Mesenchymal stem cell (in vitro differentiated cells and primary cell): Measurements from ENCODE around the gene ATE1.

Source experiments
- DNase-seq: peaks from one replicate; pipeline ENCODE4 v3.0.0-alpha.2; 2013
- H2AFZ ChIP-seq: one replicate; pipeline ENCODE4 v1.6.1; 2013; ENCODE audit warnings: low read depth, mild to moderate bottlenecking, control low read depth, inconsistent platforms, low read length, moderate library complexity
- H2AK5ac ChIP-seq: 2 replicates; pipeline ENCODE4 v1.6.1; 2013; ENCODE audit warnings: low read length, moderate library complexity, mild to moderate bottlenecking, inconsistent platforms; ENCODE audit not compliant: severe bottlenecking
- H2BK120ac ChIP-seq: one replicate; pipeline ENCODE4 v1.6.1; 2013; ENCODE audit warnings: low read depth, mild to moderate bottlenecking, inconsistent platforms, low read length, moderate library complexity
- H2BK12ac ChIP-seq, 2 experiments: one replicate each; pipeline ENCODE4 v1.6.1; 2013; ENCODE audit warnings: inconsistent platforms in 2 of 2, low read length in 2 of 2, mild to moderate bottlenecking in 2 of 2, moderate library complexity in 2 of 2, control low read depth in 1 of 2
- H2BK15ac ChIP-seq: one replicate; pipeline ENCODE4 v1.6.1; 2013; ENCODE audit warnings: mild to moderate bottlenecking, low read depth, inconsistent platforms; ENCODE audit not compliant: poor library complexity, severe bottlenecking
- H2BK5ac ChIP-seq: 2 replicates; pipeline ENCODE4 v1.6.1; 2013; ENCODE audit warnings: low read depth, mild to moderate bottlenecking, low read length, control low read depth, inconsistent platforms; ENCODE audit not compliant: poor library complexity, severe bottlenecking
- H3K14ac ChIP-seq, 2 experiments: one replicate each; pipeline ENCODE4 v1.6.1; 2013; ENCODE audit warnings: inconsistent platforms in 2 of 2, low read length in 2 of 2, control low read depth in 1 of 2, mild to moderate bottlenecking in 1 of 2, moderate library complexity in 1 of 2
- H3K18ac ChIP-seq, 2 experiments: one replicate each; pipeline ENCODE4 v1.6.1; 2013; ENCODE audit warnings: inconsistent platforms in 2 of 2, low read length in 2 of 2, control low read depth in 1 of 2, low read depth in 1 of 2, mild to moderate bottlenecking in 1 of 2
- H3K23ac ChIP-seq, 2 experiments: one replicate each; pipeline ENCODE4 v1.6.1; 2013; ENCODE audit warnings: inconsistent platforms in 2 of 2, low read length in 2 of 2, mild to moderate bottlenecking in 2 of 2, moderate library complexity in 2 of 2, control low read depth in 1 of 2
- H3K27ac ChIP-seq: 2 replicates; pipeline ENCODE4 v1.5.1; 2013; ENCODE audit warnings: mild to moderate bottlenecking, moderate library complexity, low read length, control low read depth, inconsistent platforms; ENCODE audit not compliant: poor library complexity, severe bottlenecking
- H3K27me3 ChIP-seq, 2 experiments: 2 replicates each; pipeline versions ENCODE4 v1.6.1 to v1.7.0; 2013; ENCODE audit warnings: low read length in 2 of 2, mild to moderate bottlenecking in 2 of 2, moderate library complexity in 2 of 2, control low read depth in 1 of 2, inconsistent platforms in 1 of 2; ENCODE audit not compliant: control insufficient read depth in 1 of 2, insufficient read depth in 1 of 2
- H3K36me3 ChIP-seq, 2 experiments: 2 replicates each; pipeline versions ENCODE4 v1.6.1 to v1.7.0; 2013; ENCODE audit warnings: low read length in 2 of 2, control low read depth in 1 of 2, inconsistent platforms in 1 of 2, low read depth in 1 of 2, mild to moderate bottlenecking in 1 of 2; ENCODE audit not compliant: insufficient read depth in 2 of 2, control insufficient read depth in 1 of 2
- H3K4ac ChIP-seq, 2 experiments: one replicate each; pipeline ENCODE4 v1.6.1; 2013; ENCODE audit warnings: inconsistent platforms in 2 of 2, low read length in 2 of 2, mild to moderate bottlenecking in 2 of 2, moderate library complexity in 2 of 2, control low read depth in 1 of 2, low read depth in 1 of 2
- H3K4me1 ChIP-seq: 2 replicates; pipeline ENCODE4 v1.6.1; 2013; ENCODE audit warnings: low read depth, low read length, control low read depth; ENCODE audit not compliant: control insufficient read depth, insufficient read depth
- H3K4me2 ChIP-seq: 2 replicates; pipeline ENCODE4 v1.6.1; 2013; ENCODE audit warnings: low read length, mild to moderate bottlenecking, inconsistent platforms; ENCODE audit not compliant: poor library complexity, severe bottlenecking
- H3K4me3 ChIP-seq, 2 experiments: 2 replicates each; pipeline versions ENCODE4 v1.5.1 to v1.7.0; 2013; ENCODE audit warnings: low read length in 2 of 2, mild to moderate bottlenecking in 2 of 2, control low read depth in 1 of 2, low read depth in 1 of 2; ENCODE audit not compliant: insufficient read depth in 1 of 2
- H3K79me1 ChIP-seq: replicated peaks from 2 replicates; pipeline ENCODE4 v1.6.1; 2013; ENCODE audit warnings: mild to moderate bottlenecking, control low read depth, low read length, inconsistent platforms; ENCODE audit not compliant: poor library complexity, severe bottlenecking
- H3K9ac ChIP-seq: 2 replicates; pipeline ENCODE4 v1.7.0; 2013; ENCODE audit warnings: mild to moderate bottlenecking, low read length, moderate library complexity
- H3K9me3 ChIP-seq: 2 replicates; pipeline ENCODE4 v1.7.0; 2013; ENCODE audit warnings: mild to moderate bottlenecking, low read length; ENCODE audit not compliant: control insufficient read depth
- H4K8ac ChIP-seq: one replicate; pipeline ENCODE4 v1.6.1; 2013; ENCODE audit warnings: inconsistent platforms, mild to moderate bottlenecking, low read length, moderate library complexity
- H4K91ac ChIP-seq: one replicate; pipeline ENCODE4 v1.6.1; 2013; ENCODE audit warnings: mild to moderate bottlenecking, low read length, inconsistent platforms
- WGBS: methylation state at CpG from one replicate; pipeline ENCODE4 v1.1.7; 2013; ENCODE audit warnings: mixed read lengths; 5-methylcytosine and 5-hydroxymethylcytosine counted together

The ATE1 gene

DNA sequence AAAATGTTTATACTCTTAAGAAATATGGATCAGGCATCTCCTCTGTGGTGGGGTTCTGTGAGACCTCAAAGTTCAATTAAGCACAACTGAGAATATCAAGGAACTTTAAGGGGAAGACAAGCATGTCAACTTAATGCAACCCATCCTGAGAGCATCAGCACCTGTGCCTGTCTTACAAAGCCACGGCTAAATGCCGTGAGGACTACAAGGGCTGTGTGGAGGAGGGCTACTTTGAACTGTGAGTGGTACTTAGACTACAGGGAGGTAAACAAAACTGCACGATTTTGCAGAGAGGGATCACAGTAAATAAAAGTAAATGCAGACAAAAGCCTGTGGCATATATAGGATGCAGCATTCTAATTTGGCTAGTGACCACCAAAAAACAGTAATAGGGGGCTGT is 139.1 kb downstream of the ATE1 start:
- no peak overlapping the region for H2BK5ac ChIP-seq
- H2BK120ac ChIP-seq = no peak overlapping the region
- H3K9ac ChIP-seq = no peak overlapping the region
- no peaks in the 10 kb centered on the region for H3K27me3 ChIP-seq
- 98% methylated on average over 3 of the region's 3 CpGs for WGBS
- DNase-seq = no peak
- no peak overlapping the region for H3K14ac ChIP-seq
- H3K4me3 ChIP-seq = no peak overlapping the region
- H3K23ac ChIP-seq = no peak overlapping the region
- H4K8ac ChIP-seq = no peak overlapping the region
- peaks cover 3% of the 10 kb centered on the region for H3K79me1 ChIP-seq
- H2AK5ac ChIP-seq = no peak overlapping the region
- H2AFZ ChIP-seq = no peak overlapping the region
- H3K36me3 ChIP-seq = peaks cover 0 to 24% of the 10 kb centered on the region in 2 experiments
- H3K4ac ChIP-seq = no peak overlapping the region
- H4K91ac ChIP-seq = no peak overlapping the region
- no peak overlapping the region for H3K4me2 ChIP-seq
- H3K18ac ChIP-seq = no peak overlapping the region
- H2BK15ac ChIP-seq = no peak overlapping the region
- peaks cover 3% of the 10 kb centered on the region for H3K4me1 ChIP-seq
- no peak overlapping the region for H3K27ac ChIP-seq
- H2BK12ac ChIP-seq = no peak overlapping the region
- H3K9me3 ChIP-seq = no peaks in the 10 kb centered on the region

DNA sequence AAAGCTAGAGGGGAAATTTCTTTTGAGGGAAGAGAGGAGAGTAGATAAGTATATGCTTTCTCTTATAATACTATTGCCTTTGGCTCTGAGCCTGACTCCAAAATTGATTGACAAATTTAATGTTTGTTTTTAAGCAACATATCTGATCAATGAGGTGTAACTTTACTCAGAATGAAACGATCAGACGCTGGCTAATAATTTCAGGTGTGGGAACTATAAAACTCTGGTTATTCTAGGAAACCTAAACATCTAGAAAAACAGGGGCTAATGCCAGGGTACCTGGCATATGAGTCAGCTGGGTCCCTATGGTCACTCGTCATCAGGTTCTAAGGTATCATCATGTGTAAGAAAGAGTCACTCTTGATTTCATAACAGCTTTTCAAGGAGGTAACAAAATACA is 139.7 kb downstream of the ATE1 start:
- Histone ChIP-seq H4K91ac (no peak overlapping the region), H3K27ac (no peak overlapping the region), H3K4ac (no peak overlapping the region), H4K8ac (no peak overlapping the region), H3K4me3 (no peak overlapping the region), H3K18ac (no peak overlapping the region), H3K27me3 (no peaks in the 10 kb centered on the region), H3K4me2 (no peak overlapping the region), H3K9me3 (no peaks in the 10 kb centered on the region), H2BK12ac (no peak overlapping the region), H3K9ac (no peak overlapping the region), H2AFZ (no peak overlapping the region), H3K79me1 (peaks cover 3% of the 10 kb centered on the region), H2AK5ac (no peak overlapping the region), H3K14ac (no peak overlapping the region), H3K36me3 (peaks cover 0 to 24% of the 10 kb centered on the region in 2 experiments), H3K23ac (no peak overlapping the region), H2BK120ac (no peak overlapping the region), H2BK5ac (no peak overlapping the region), H2BK15ac (no peak overlapping the region), H3K4me1 (peaks cover 3% of the 10 kb centered on the region)
- 97% methylated on average over 3 of the region's 3 CpGs for WGBS
- no peak for DNase-seq

DNA sequence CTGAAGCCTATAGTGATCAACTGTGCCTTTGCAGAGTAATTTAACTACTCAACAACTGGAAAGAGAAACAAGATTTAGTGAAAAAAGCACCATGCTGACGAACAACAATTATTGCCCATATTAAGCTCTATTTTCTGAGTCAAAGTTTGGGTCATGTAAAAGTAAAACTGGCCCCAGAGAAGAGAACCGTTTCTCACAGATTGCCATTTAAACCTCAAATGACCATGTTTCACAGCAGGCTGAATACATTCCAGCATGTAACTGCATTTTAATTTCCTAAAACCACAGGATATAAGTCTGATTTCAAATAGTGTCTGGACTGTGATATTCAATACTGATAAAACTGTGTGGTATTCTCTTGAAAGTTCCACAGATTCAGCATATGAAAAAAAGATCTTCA is 140.7 kb downstream of the ATE1 start:
- no peak overlapping the region for H2BK12ac ChIP-seq
- H2BK5ac ChIP-seq = no peak overlapping the region
- H2BK120ac ChIP-seq = no peak overlapping the region
- H3K18ac ChIP-seq = no peak overlapping the region
- no peak overlapping the region for H3K4me2 ChIP-seq
- H2AFZ ChIP-seq = no peak overlapping the region
- peaks cover 1% of the 10 kb centered on the region for H3K4me1 ChIP-seq
- no peak overlapping the region for H3K4ac ChIP-seq
- H2AK5ac ChIP-seq = no peak overlapping the region
- no peak overlapping the region for H4K8ac ChIP-seq
- no peak for DNase-seq
- H3K14ac ChIP-seq = no peak overlapping the region
- WGBS = 81% methylated on average over 2 of the region's 2 CpGs
- H4K91ac ChIP-seq = no peak overlapping the region
- no peak overlapping the region for H3K27ac ChIP-seq
- H2BK15ac ChIP-seq = no peak overlapping the region
- H3K9me3 ChIP-seq = no peaks in the 10 kb centered on the region
- H3K9ac ChIP-seq = no peak overlapping the region
- H3K23ac ChIP-seq = no peak overlapping the region
- H3K4me3 ChIP-seq = no peak overlapping the region
- H3K79me1 ChIP-seq = peaks cover 3% of the 10 kb centered on the region
- H3K27me3 ChIP-seq = no peaks in the 10 kb centered on the region
- H3K36me3 ChIP-seq = peaks cover 0 to 27% of the 10 kb centered on the region in 2 experiments

DNA sequence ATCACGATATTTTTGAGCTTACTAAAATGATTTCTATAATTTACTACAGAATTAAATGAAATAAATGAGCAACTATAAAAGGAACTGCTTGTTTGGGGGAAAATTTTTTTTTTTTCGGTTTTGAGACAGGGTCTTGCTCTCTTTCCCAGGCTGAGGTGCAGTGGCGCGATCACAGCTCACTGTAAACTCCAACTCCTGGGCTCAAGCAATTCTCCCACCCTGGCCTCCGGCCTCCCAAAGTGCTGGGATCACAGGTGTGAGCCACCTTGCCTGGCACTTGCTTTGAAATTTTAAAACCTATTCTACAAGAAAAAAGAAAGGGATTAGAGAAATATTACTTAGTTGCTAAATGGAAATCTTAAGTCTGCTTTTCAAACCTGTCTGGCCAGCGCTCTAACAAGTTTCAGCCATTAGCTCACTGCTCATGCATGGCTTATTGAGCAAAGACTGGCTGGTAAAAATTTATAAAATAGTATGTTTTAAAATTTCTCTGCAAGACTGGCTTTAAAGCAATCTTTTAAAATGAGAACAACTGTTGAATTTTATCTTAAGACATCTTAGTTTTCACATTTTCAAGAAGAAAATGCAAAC is 144.0 kb downstream of the ATE1 start:
- no peak overlapping the region for H4K8ac ChIP-seq
- WGBS = 73% methylated on average over 4 of the region's 6 CpGs
- no peaks in the 10 kb centered on the region for H3K27me3 ChIP-seq
- H3K4me1 ChIP-seq = no peaks in the 10 kb centered on the region
- no peak overlapping the region for H2BK120ac ChIP-seq
- H3K36me3 ChIP-seq = peaks cover 0 to 44% of the 10 kb centered on the region in 2 experiments
- H3K4me3 ChIP-seq = no peak overlapping the region
- H3K23ac ChIP-seq = no peak overlapping the region
- no peak overlapping the region for H3K4me2 ChIP-seq
- no peaks in the 10 kb centered on the region for H3K9me3 ChIP-seq
- H2BK12ac ChIP-seq = no peak overlapping the region
- peaks cover 4% of the 10 kb centered on the region for H3K79me1 ChIP-seq
- no peak overlapping the region for H3K18ac ChIP-seq
- H2BK15ac ChIP-seq = no peak overlapping the region
- no peak overlapping the region for H4K91ac ChIP-seq
- no peak overlapping the region for H3K27ac ChIP-seq
- H2BK5ac ChIP-seq = no peak overlapping the region
- no peak overlapping the region for H2AK5ac ChIP-seq
- H2AFZ ChIP-seq = no peak overlapping the region
- no peak for DNase-seq
- no peak overlapping the region for H3K9ac ChIP-seq
- H3K4ac ChIP-seq = no peak overlapping the region
- no peak overlapping the region for H3K14ac ChIP-seq
